H1 (cell line): ENCODE measurements around the gene CIT. TPM values are rescaled to one million over a fixed set of nuclear protein-coding genes. Genes with fewer than 3 reads are reported as not detected.

Source experiments
- CTCF ChIA-PET: fragments of 300-600 bp; sonication (Branson Sonifier 250); formaldehyde crosslinking; loops from one replicate; lab custom pipeline; 2021; ENCODE audit not compliant: partially characterized antibody; lab: Charles Lee
- POLR2A ChIA-PET: fragments of 300-600 bp; sonication (Branson Sonifier 250); formaldehyde crosslinking; loops from one replicate; lab custom pipeline; 2021; ENCODE audit warnings: inconsistent platforms; ENCODE audit not compliant: partially characterized antibody; lab: Charles Lee
- DNase-seq, 2 experiments: peaks; one replicate each; pipeline versions ENCODE4 v3.0.0 to v3.0.0-alpha.2; 2010 to 2022; ENCODE audit warnings: low spot score in 2 of 2, low read depth in 1 of 2, mixed read lengths in 1 of 2
- FAIRE-seq: peaks from 2 replicates; lab custom pipeline; 2011; peaks lifted over from hg19 to GRCh38; lab: Jason Lieb, UNC
- H2AFZ ChIP-seq: 2 replicates; pipeline ENCODE4 v1.8.1; 2012; ENCODE audit warnings: low read length, inconsistent platforms
- H2AK5ac ChIP-seq: 2 replicates; pipeline ENCODE4 v1.6.1; 2013; ENCODE audit warnings: low read depth, low read length
- H2BK120ac ChIP-seq: replicated peaks from 2 replicates; pipeline ENCODE3; 2013; ENCODE audit warnings: low read depth, low read length, inconsistent platforms
- H2BK12ac ChIP-seq: 2 replicates; pipeline ENCODE4 v1.6.1; 2013; ENCODE audit warnings: low read depth, low read length
- H2BK15ac ChIP-seq: 2 replicates; pipeline ENCODE4 v1.6.1; 2013; ENCODE audit warnings: low read length
- H2BK20ac ChIP-seq: 2 replicates; pipeline ENCODE4 v1.6.1; 2013; ENCODE audit warnings: low read length
- H2BK5ac ChIP-seq: 2 replicates; pipeline ENCODE4 v1.6.1; 2013; ENCODE audit warnings: low read depth, low read length
- H3K14ac ChIP-seq: 2 replicates; pipeline ENCODE4 v1.6.1; 2013; ENCODE audit warnings: inconsistent platforms; ENCODE audit not compliant: insufficient read length
- H3K18ac ChIP-seq: 2 replicates; pipeline ENCODE4 v1.6.1; 2013; ENCODE audit warnings: low read length; ENCODE audit errors: extremely low read depth
- H3K23ac ChIP-seq: 2 replicates; pipeline ENCODE4 v1.6.1; 2013; ENCODE audit warnings: inconsistent platforms; ENCODE audit not compliant: insufficient read length
- H3K23me2 ChIP-seq: 2 replicates; pipeline ENCODE4 v1.6.1; 2013; ENCODE audit warnings: low read depth, low read length
- H3K27ac ChIP-seq: 2 replicates; pipeline ENCODE4 v1.6.1; 2011; ENCODE audit warnings: low read depth, low read length, inconsistent platforms
- H3K27me3 ChIP-seq, 4 experiments: replicated peaks in 1 of 4; 1 replicate in 1 of 4; 2 replicates in 3 of 4; pipeline versions ENCODE4 v1.6.1 to v1.8.1; 2011 to 2013; ENCODE audit warnings: low read length in 3 of 4, mild to moderate bottlenecking in 3 of 4, inconsistent platforms in 2 of 4, mixed read lengths in 2 of 4, moderate library complexity in 1 of 4; ENCODE audit not compliant: control insufficient read depth in 3 of 4, insufficient read depth in 3 of 4; ENCODE audit errors: extremely low read depth in 1 of 4
- H3K36me3 ChIP-seq, 4 experiments: 2 replicates each; pipeline versions ENCODE4 v1.6.1 to v1.8.1; 2011 to 2013; ENCODE audit warnings: mild to moderate bottlenecking in 4 of 4, low read length in 3 of 4, moderate library complexity in 2 of 4, control low read depth in 1 of 4, inconsistent platforms in 1 of 4; ENCODE audit not compliant: insufficient read depth in 4 of 4, control insufficient read depth in 2 of 4
- H3K4ac ChIP-seq: replicated peaks from 2 replicates; pipeline ENCODE3; 2013; ENCODE audit warnings: low read length, low read depth, mixed read lengths, inconsistent platforms; ENCODE audit not compliant: insufficient read length
- H3K4me1 ChIP-seq, 4 experiments: replicated peaks in 1 of 4; 1 replicate in 1 of 4; 2 replicates in 3 of 4; pipeline versions ENCODE4 v1.6.1 to v1.8.1; 2011 to 2013; ENCODE audit warnings: low read length in 3 of 4, inconsistent platforms in 2 of 4, mixed read lengths in 1 of 4; ENCODE audit not compliant: insufficient read depth in 4 of 4, control insufficient read depth in 3 of 4
- H3K4me2 ChIP-seq, 2 experiments: 2 replicates each; pipeline versions ENCODE4 v1.6.1 to v1.8.1; 2011 to 2013; ENCODE audit warnings: low read depth in 2 of 2, low read length in 2 of 2, control low read depth in 1 of 2, inconsistent platforms in 1 of 2, mild to moderate bottlenecking in 1 of 2; ENCODE audit not compliant: insufficient read depth in 1 of 2
- H3K4me3 ChIP-seq, 4 experiments: fragments of 200-600, 300-600 bp in 1 of 4; sonication (generic), shearing (Covaris generic), sonication (Bioruptor Twin) in 1 of 4; 2 replicates each; pipeline versions ENCODE4 v1.5.1 to v1.8.1; 2011 to 2016; ENCODE audit warnings: low read length in 4 of 4, low read depth in 3 of 4, control low read depth in 2 of 4, inconsistent platforms in 2 of 4, mild to moderate bottlenecking in 2 of 4, mixed read lengths in 1 of 4, moderate library complexity in 1 of 4; ENCODE audit not compliant: insufficient read depth in 2 of 4; ENCODE audit errors: extremely low read depth in 1 of 4
- H3K56ac ChIP-seq: replicated peaks from 2 replicates; pipeline ENCODE3; 2013; ENCODE audit warnings: low read depth, mild to moderate bottlenecking, mixed read lengths, low read length, inconsistent platforms; ENCODE audit not compliant: insufficient read length
- H3K79me1 ChIP-seq: 2 replicates; pipeline ENCODE4 v1.6.1; 2013; ENCODE audit warnings: low read depth, low read length, control low read depth
- H3K79me2 ChIP-seq, 2 experiments: 2 replicates each; pipeline versions ENCODE4 v1.6.1 to v1.8.1; 2012 to 2013; ENCODE audit warnings: low read length in 2 of 2, mild to moderate bottlenecking in 2 of 2, inconsistent platforms in 1 of 2; ENCODE audit not compliant: insufficient read depth in 2 of 2, control insufficient read depth in 1 of 2
- H3K9ac ChIP-seq, 4 experiments: replicated peaks in 1 of 4; 1 replicate in 1 of 4; 2 replicates in 3 of 4; pipeline versions ENCODE4 v1.6.1 to v1.8.1; 2011 to 2013; ENCODE audit warnings: low read depth in 3 of 4, low read length in 3 of 4, control low read depth in 2 of 4, mild to moderate bottlenecking in 2 of 4, moderate library complexity in 2 of 4, inconsistent platforms in 1 of 4; ENCODE audit errors: extremely low read depth in 1 of 4
- H3K9me3 ChIP-seq, 2 experiments: 2 replicates each; pipeline versions ENCODE4 v1.6.1 to v1.8.1; 2012 to 2013; ENCODE audit warnings: mild to moderate bottlenecking in 2 of 2, moderate library complexity in 2 of 2, control low read depth in 1 of 2, inconsistent platforms in 1 of 2, low read depth in 1 of 2, low read length in 1 of 2, mixed read lengths in 1 of 2; ENCODE audit not compliant: insufficient read depth in 2 of 2
- H4K20me1 ChIP-seq, 2 experiments: replicated peaks in 1 of 2; 2 replicates each; pipeline versions ENCODE3 to v1.8.1; 2011 to 2013; ENCODE audit warnings: inconsistent platforms in 2 of 2, low read length in 2 of 2, mild to moderate bottlenecking in 1 of 2; ENCODE audit not compliant: insufficient read depth in 2 of 2, control insufficient read depth in 1 of 2
- H4K5ac ChIP-seq: 2 replicates; pipeline ENCODE4 v1.6.1; 2013; ENCODE audit warnings: low read length, low read depth, mixed read lengths, inconsistent platforms; ENCODE audit not compliant: insufficient read length
- H4K8ac ChIP-seq: 2 replicates; pipeline ENCODE4 v1.8.0; 2013; ENCODE audit warnings: mild to moderate bottlenecking, moderate library complexity, low read length, inconsistent platforms; ENCODE audit not compliant: insufficient read depth; ENCODE audit errors: extremely low read depth
- H4K91ac ChIP-seq: replicated peaks from 2 replicates; pipeline ENCODE3; 2013; ENCODE audit warnings: low read length, mixed read lengths, inconsistent platforms; ENCODE audit not compliant: insufficient read length
- CBX8 ChIP-seq: fragments of 300-800, 300-1000 bp; sonication (generic); IDR thresholded peaks from 2 replicates; pipeline ENCODE4 v1.7.1; 2016; ENCODE audit warnings: low read depth, low read length, borderline replicate concordance
- CEBPB ChIP-seq: IDR thresholded peaks from 2 replicates; pipeline ENCODE4 v1.6.1; 2012; ENCODE audit warnings: low read depth, low read length
- CTBP2 ChIP-seq: IDR thresholded peaks from 2 replicates; pipeline ENCODE4 v1.7.0; 2011; ENCODE audit warnings: borderline replicate concordance, mild to moderate bottlenecking, moderate library complexity, mixed read lengths, low read length; ENCODE audit not compliant: insufficient read depth, insufficient read length
- GABPA ChIP-seq: IDR thresholded peaks from 2 replicates; pipeline ENCODE4 v1.6.1; 2011; ENCODE audit warnings: mild to moderate bottlenecking, low read length, moderate library complexity, borderline replicate concordance; ENCODE audit not compliant: insufficient read depth
- JUND ChIP-seq: IDR thresholded peaks from 2 replicates; pipeline ENCODE4 v1.6.1; 2011; ENCODE audit warnings: mild to moderate bottlenecking, improper control_type of control experiment, low read length
- KDM1A ChIP-seq: fragments of 200-600, 300-600 bp; sonication (generic); IDR thresholded peaks from 2 replicates; pipeline ENCODE4 v1.7.1; 2016; ENCODE audit warnings: mild to moderate bottlenecking, low read length, borderline replicate concordance
- MAFK ChIP-seq: IDR thresholded peaks from 2 replicates; pipeline ENCODE4 v1.6.1; 2012; ENCODE audit warnings: low read depth, mild to moderate bottlenecking, improper control_type of control experiment, low read length
- USF2 ChIP-seq: IDR thresholded peaks from 2 replicates; pipeline ENCODE4 v1.6.1; 2011; ENCODE audit warnings: low read length, improper control_type of control experiment
- WGBS, 2 experiments: shearing (Covaris generic) in 1 of 2; methylation state at CpG; one replicate each; pipeline versions ENCODE4 v1.1.6 to v1.1.7; 2013 to 2015; ENCODE audit warnings: low lambda C conversion rate in 2 of 2, mixed read lengths in 2 of 2, inconsistent platforms in 1 of 2, low coverage in 1 of 2, missing lambda C conversion rate in 1 of 2; ENCODE audit not compliant: insufficient replicate concordance in 2 of 2, insufficient coverage in 1 of 2, insufficient read length in 1 of 2; ENCODE audit errors: extremely low coverage in 1 of 2, missing lambda C conversion rate in 1 of 2; 5-methylcytosine and 5-hydroxymethylcytosine counted together
- polyA plus RNA-seq, 7 experiments: library from polyadenylated mRNA; depleted of rRNA in 3 of 7; stranded (reverse) in 5 of 7; unstranded in 2 of 7; fragments of >200 nt in 5 of 7; fragments of 200-250 nt in 2 of 7; gene quantifications; 1 replicate in 5 of 7; 2 replicates in 1 of 7; 4 replicates in 1 of 7; pipeline versions ENCODE4 v1.2.1 to v1.2.3, GENCODE V29; 2011 to 2013; ENCODE audit warnings: missing spikeins in 2 of 7, mixed read lengths in 2 of 7
- total RNA-seq: library from RNA; stranded (reverse); fragmentation: NEBNext Ultra II Directional; extraction: Animal tissue kit (Norgen Biotek cat#: 25700); gene quantifications from 2 replicates; pipeline ENCODE4 v1.2.1, GENCODE V29; 2021

Gene CIT
- total and polyA plus RNA-seq, 2 of the 8 experiments (the other 6 are each of a cell fraction or from before 2014, with no cell fraction given): 17.1 to 60.9 TPM

GRCh38 chr12:119827760-119828159 lies 49.4 kb downstream of the CIT start:
- Histone ChIP-seq H3K36me3 (peaks cover 0 to 18% (median 9%) of the 10 kb centered on the region in 4 experiments; a peak in 5 of 8 replicates), H3K27me3 (no peaks in the 10 kb centered on the region), H2BK5ac (no peak overlapping the region), H3K4me2 (no peak overlapping the region), H2BK20ac (no peak overlapping the region), H3K4me1 (no peaks in the 10 kb centered on the region), H3K9ac (no peak overlapping the region), H3K18ac (no peak overlapping the region), H2BK15ac (no peak overlapping the region), H2AK5ac (no peak overlapping the region), H3K79me2 (no peaks in the 10 kb centered on the region), H3K4ac (no peak overlapping the region), H4K8ac (no peak overlapping the region), H3K23me2 (no peaks in the 10 kb centered on the region), H3K23ac (no peak overlapping the region), H3K4me3 (no peak overlapping the region), H2BK12ac (no peak overlapping the region), H2BK120ac (no peak overlapping the region), H4K5ac (no peak overlapping the region), H3K27ac (no peak overlapping the region), H3K79me1 (no peaks in the 10 kb centered on the region), H3K9me3 (no peaks in the 10 kb centered on the region), H2AFZ (no peak overlapping the region), H3K14ac (no peak overlapping the region), H4K91ac (no peak overlapping the region), H4K20me1 (no peaks in the 10 kb centered on the region), H3K56ac (no peak overlapping the region)
- TF ChIP-seq CBX8 (no peak), MAFK (no peak), CEBPB (no peak), KDM1A (no peak), USF2 (no peak), CTBP2 (no peak), JUND (no peak), GABPA (no peak)
- no peak for DNase-seq
- WGBS, 2 experiments: 89% methylated on average over 1 of the region's 1 CpG; no CpG with 5 or more reads in 1 of the 2 experiments
- CTCF ChIA-PET: interaction anchor here (0.6 kb wide), 1 partner anchor 79 kb away, joined by 3 read pairs; no protein-coding TSS in a partner anchor
- POLR2A ChIA-PET: interaction anchor here (0.6 kb wide), 1 partner anchor 200 kb away, joined by 3 read pairs; no protein-coding TSS in a partner anchor
- FAIRE-seq: no peak
